GM12878 (cell line): ENCODE results near the gene ELP4. TPM values are rescaled to one million over a fixed set of nuclear protein-coding genes. Genes with fewer than 3 reads are reported as not detected.
"Not testable (repeated sequence)": the region's sequence is repeated elsewhere in the genome, so short reads cannot be mapped to it uniquely, and the experiment has no call there.

Source experiments
- ATAC-seq: fragments of 200-7000 bp; cut with Tn5 transposase; 3 replicates; pipeline ENCODE4 v1.9.1; 2020; ENCODE audit warnings: mild to moderate bottlenecking, moderate library complexity
- BruUV-seq: library from RNA; stranded (reverse); fragments of 400-500 nt; replicated peaks from 2 replicates; lab custom pipeline; 2021; lab: Mats Ljungman, UMichigan
- CTCF ChIA-PET: fragments of 300-600 bp; sonication (Branson Sonifier 250); formaldehyde crosslinking; extraction: SDS; loops from one replicate; lab custom pipeline; 2021; ENCODE audit warnings: inconsistent platforms; lab: Yijun Ruan, JAX
- POLR2A ChIA-PET: fragments of 350-600 bp; formaldehyde crosslinking; extraction: SDS; loops from one replicate; lab custom pipeline; 2021; ENCODE audit warnings: inconsistent platforms; lab: Charles Lee
- RAD21 ChIA-PET: fragments of 300-600 bp; sonication (Branson Sonifier 250); formaldehyde crosslinking; loops from one replicate; lab custom pipeline; 2023; ENCODE audit warnings: antibody characterized with exemption; ENCODE audit not compliant: unreplicated experiment; lab: Charles Lee
- SMC1A ChIA-PET: fragments of 300-600 bp; sonication (Branson Sonifier 250); formaldehyde crosslinking; loops from one replicate; lab custom pipeline; 2023; ENCODE audit not compliant: unreplicated experiment, uncharacterized antibody; lab: Charles Lee
- DNase-seq: peaks from one replicate; pipeline ENCODE4 v3.0.0-alpha.2; 2011; ENCODE audit warnings: low read depth, low spot score
- FAIRE-seq: peaks from 3 replicates; lab custom pipeline; 2011; peaks lifted over from hg19 to GRCh38; lab: Jason Lieb, UNC
- H2AFZ ChIP-seq: 2 replicates; pipeline ENCODE4 v1.6.0; 2011; ENCODE audit warnings: low read depth, low read length, control low read depth; ENCODE audit not compliant: control insufficient read depth
- H3K27ac ChIP-seq: 2 replicates; pipeline ENCODE4 v1.5.1; 2011; ENCODE audit warnings: control low read depth; ENCODE audit not compliant: control insufficient read depth, insufficient read depth
- H3K27me3 ChIP-seq, 2 experiments: replicated peaks in 1 of 2; 2 replicates each; pipeline versions ENCODE4 v1.6.0 to v1.6.1; 2011; ENCODE audit warnings: low read length in 1 of 2; ENCODE audit not compliant: control insufficient read depth in 2 of 2, insufficient read depth in 2 of 2
- H3K36me3 ChIP-seq, 2 experiments: 2 replicates each; pipeline ENCODE4 v1.5.1; 2011; ENCODE audit warnings: low read length in 1 of 2; ENCODE audit not compliant: control insufficient read depth in 2 of 2, insufficient read depth in 2 of 2
- H3K4me1 ChIP-seq: 2 replicates; pipeline ENCODE4 v1.6.1; 2011; ENCODE audit warnings: mild to moderate bottlenecking, low read length, moderate library complexity, mixed read lengths; ENCODE audit not compliant: control insufficient read depth, insufficient read depth
- H3K4me2 ChIP-seq: 2 replicates; pipeline ENCODE4 v1.6.0; 2011; ENCODE audit warnings: control low read depth; ENCODE audit not compliant: control insufficient read depth, insufficient read depth
- H3K4me3 ChIP-seq: fragments of 200-600 bp; sonication (generic); 2 replicates; pipeline ENCODE4 v1.5.1; 2016
- H3K79me2 ChIP-seq: 2 replicates; pipeline ENCODE4 v1.6.0; 2011; ENCODE audit warnings: low read length; ENCODE audit not compliant: control insufficient read depth, insufficient read depth
- H3K9ac ChIP-seq: 2 replicates; pipeline ENCODE4 v1.8.0; 2011; ENCODE audit warnings: low read length, control low read depth, mixed read lengths; ENCODE audit not compliant: control insufficient read depth, insufficient read depth
- H3K9me3 ChIP-seq: replicated peaks from 3 replicates; pipeline ENCODE4 v1.5.1; 2011; ENCODE audit warnings: mild to moderate bottlenecking, low read length; ENCODE audit not compliant: control insufficient read depth, insufficient read depth
- H4K20me1 ChIP-seq: 2 replicates; pipeline ENCODE4 v1.6.0; 2011; ENCODE audit not compliant: control insufficient read depth, insufficient read depth
- MEF2A ChIP-seq: IDR thresholded peaks from 2 replicates; pipeline ENCODE4 v1.6.1; 2011; ENCODE audit warnings: low read depth, mild to moderate bottlenecking, low read length, moderate library complexity; ENCODE audit not compliant: insufficient read depth
- NKRF ChIP-seq: fragments of 450-650 bp; conservative IDR thresholded peaks from 2 replicates; pipeline ENCODE4 v1.6.1; 2017; ENCODE audit warnings: mild to moderate bottlenecking, moderate library complexity
- WRNIP1 ChIP-seq: IDR thresholded peaks from 2 replicates; pipeline ENCODE4 v1.6.1; 2011; ENCODE audit warnings: low read depth, low read length, improper control_type of control experiment, borderline replicate concordance
- WGBS: methylation state at CpG from one replicate; pipeline ENCODE4 v1.1.6; 2016; ENCODE audit warnings: low lambda C conversion rate; ENCODE audit not compliant: insufficient replicate concordance, insufficient coverage; ENCODE audit errors: missing lambda C conversion rate; 5-methylcytosine and 5-hydroxymethylcytosine counted together
- in situ Hi-C: fragments of 300-500 bp; cut with MboI; formaldehyde crosslinking; loops from 9 replicates; pipeline ENCODE4 v1.14.3; 2018; ENCODE audit warnings: mixed read lengths
- intact Hi-C: fragments of 100-400 bp; cut with micrococcal nuclease; formaldehyde crosslinking; loops from one replicate; pipeline ENCODE4 v1.14.2; 2022; ENCODE audit not compliant: unreplicated experiment
- polyA plus RNA-seq, 11 experiments: library from polyadenylated mRNA; depleted of rRNA in 4 of 11; unstranded in 6 of 11; stranded (reverse) in 5 of 11; fragments of >200 nt; fragmentation: Nextera tagmentation in 4 of 11; fragmentation: Illumina TruSeq in 1 of 11; extraction: Ambion mirVana in 4 of 11; extraction: Trizol in 1 of 11; gene quantifications; 1 replicate in 1 of 11; 2 replicates in 10 of 11; pipeline versions ENCODE4 v1.2.1 to v1.2.3, GENCODE V29; 2011 to 2016; ENCODE audit warnings: inconsistent platforms in 2 of 11, missing spikeins in 2 of 11, low read depth in 1 of 11
- total RNA-seq, 4 experiments: library from RNA; depleted of rRNA in 3 of 4; stranded (reverse); fragments of >200 nt in 3 of 4; fragmentation: Illumina TruSeq in 1 of 4; extraction: Trizol in 1 of 4; gene quantifications; 2 replicates each; pipeline versions ENCODE4 v1.2.1 to v1.2.3, GENCODE V29; 2013 to 2021

Gene ELP4
- total and polyA plus RNA-seq, 10 of the 15 experiments (the other 5 are each of a cell fraction or from before 2014, with no cell fraction given): 17.7 to 36.1 (median 27.0) TPM

GRCh38 chr11:31560842-31561476, 51.4 kb downstream of the ELP4 start (continued):
- TF ChIP-seq MEF2A (no peak), WRNIP1 (no peak), NKRF (no peak)
- TF ChIP-seq, all 136 proteins: peak for 0

GRCh38 chr11:31564517-31564916, 55.0 kb downstream of the ELP4 start:
- H3K4me3 ChIP-seq, FAIRE-seq, intact Hi-C loops, H2AFZ ChIP-seq, DNase-seq, H3K9ac ChIP-seq, RAD21 ChIA-PET, H3K79me2 ChIP-seq, H3K4me2 ChIP-seq, in situ Hi-C loops, H3K9me3 ChIP-seq, H3K4me1 ChIP-seq, BruUV-seq, CTCF ChIA-PET, POLR2A ChIA-PET, H3K27ac ChIP-seq, SMC1A ChIA-PET, H3K36me3 ChIP-seq, ATAC-seq, H4K20me1 ChIP-seq, H3K27me3 ChIP-seq: not testable (repeated sequence)
- WGBS: 86% methylated on average over 4 of the region's 4 CpGs

GRCh38 chr11:31574133-31574532, 64.6 kb downstream of the ELP4 start:
- H3K4me2 ChIP-seq, H3K4me3 ChIP-seq, FAIRE-seq, intact Hi-C loops, in situ Hi-C loops, H3K27me3 ChIP-seq, RAD21 ChIA-PET, H3K4me1 ChIP-seq, H3K27ac ChIP-seq, H3K9ac ChIP-seq, BruUV-seq, DNase-seq, H4K20me1 ChIP-seq, CTCF ChIA-PET, H3K36me3 ChIP-seq, H3K79me2 ChIP-seq, H2AFZ ChIP-seq, POLR2A ChIA-PET, ATAC-seq, SMC1A ChIA-PET, H3K9me3 ChIP-seq: not testable (repeated sequence)
- WGBS: 95% methylated on average over 4 of the region's 4 CpGs

- H3K9ac ChIP-seq, H3K27me3 ChIP-seq, in situ Hi-C loops, H3K9me3 ChIP-seq, H3K27ac ChIP-seq, FAIRE-seq, BruUV-seq, H3K36me3 ChIP-seq, H3K79me2 ChIP-seq, CTCF ChIA-PET, DNase-seq, H3K4me1 ChIP-seq, H3K4me3 ChIP-seq, RAD21 ChIA-PET, SMC1A ChIA-PET, ATAC-seq, H3K4me2 ChIP-seq, H4K20me1 ChIP-seq, H2AFZ ChIP-seq, intact Hi-C loops: not testable (repeated sequence)
- 76% methylated on average over 3 of the region's 3 CpGs for WGBS
- POLR2A ChIA-PET: interaction anchor here (0.6 kb wide), 1 partner anchor 103 kb away, joined by 3 read pairs; no protein-coding TSS in a partner anchor
These were observed 66.2 kb downstream of the ELP4 start for GRCh38 chr11:31575764-31576163.
